ENCODE data around the gene SERPINA3.

DNA sequence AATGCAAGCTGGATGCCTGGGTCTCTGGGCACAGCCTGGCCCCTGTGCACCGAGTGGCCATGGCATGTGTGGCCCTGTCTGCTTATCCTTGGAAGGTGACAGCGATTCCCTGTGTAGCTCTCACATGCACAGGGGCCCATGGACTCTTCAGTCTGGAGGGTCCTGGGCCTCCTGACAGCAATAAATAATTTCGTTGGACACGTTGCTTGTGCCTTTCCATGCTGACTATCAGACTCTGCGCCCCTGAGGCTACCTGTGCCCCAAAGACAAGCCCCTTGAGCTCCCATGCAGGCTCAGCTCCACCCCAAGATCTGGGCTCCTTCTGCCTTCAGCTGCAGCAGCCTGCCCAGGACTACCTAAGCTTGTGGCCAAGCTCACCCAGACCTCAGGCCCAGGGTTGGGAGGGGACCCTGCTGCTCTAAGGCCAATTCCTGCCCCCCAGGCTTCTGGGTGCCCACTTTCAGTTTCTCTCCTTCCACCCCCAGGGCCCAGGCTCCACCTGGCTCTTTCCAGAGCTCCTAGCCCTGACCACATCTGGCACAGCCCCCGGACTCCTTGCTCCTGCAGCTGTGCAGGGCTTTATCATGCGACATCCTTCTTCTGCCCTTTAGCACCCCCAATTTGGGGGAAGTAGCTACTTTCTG, 11.8 kb downstream of the SERPINA3 start:
- TF ChIP-seq POLR2AphosphoS5 (IDR thresholded peaks at IDR 0.05): no peak
- TF ChIP-seq, protein P1, sequence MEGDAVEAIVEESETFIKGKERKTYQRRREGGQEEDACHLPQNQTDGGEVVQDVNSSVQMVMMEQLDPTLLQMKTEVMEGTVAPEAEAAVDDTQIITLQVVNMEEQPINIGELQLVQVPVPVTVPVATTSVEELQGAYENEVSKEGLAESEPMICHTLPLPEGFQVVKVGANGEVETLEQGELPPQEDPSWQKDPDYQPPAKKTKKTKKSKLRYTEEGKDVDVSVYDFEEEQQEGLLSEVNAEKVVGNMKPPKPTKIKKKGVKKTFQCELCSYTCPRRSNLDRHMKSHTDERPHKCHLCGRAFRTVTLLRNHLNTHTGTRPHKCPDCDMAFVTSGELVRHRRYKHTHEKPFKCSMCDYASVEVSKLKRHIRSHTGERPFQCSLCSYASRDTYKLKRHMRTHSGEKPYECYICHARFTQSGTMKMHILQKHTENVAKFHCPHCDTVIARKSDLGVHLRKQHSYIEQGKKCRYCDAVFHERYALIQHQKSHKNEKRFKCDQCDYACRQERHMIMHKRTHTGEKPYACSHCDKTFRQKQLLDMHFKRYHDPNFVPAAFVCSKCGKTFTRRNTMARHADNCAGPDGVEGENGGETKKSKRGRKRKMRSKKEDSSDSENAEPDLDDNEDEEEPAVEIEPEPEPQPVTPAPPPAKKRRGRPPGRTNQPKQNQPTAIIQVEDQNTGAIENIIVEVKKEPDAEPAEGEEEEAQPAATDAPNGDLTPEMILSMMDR (IDR thresholded peaks at IDR 0.05): no peak
